ENCODE results near the gene ABCD3. TPM values are rescaled to one million over a fixed set of nuclear protein-coding genes. Genes with fewer than 3 reads are reported as not detected.

The ABCD3 gene
- total and polyA plus RNA-seq, 2 of the 8 experiments (the other 6 are each of a cell fraction or from before 2014, with no cell fraction given), result 6.6 to 29.4 TPM

DNA sequence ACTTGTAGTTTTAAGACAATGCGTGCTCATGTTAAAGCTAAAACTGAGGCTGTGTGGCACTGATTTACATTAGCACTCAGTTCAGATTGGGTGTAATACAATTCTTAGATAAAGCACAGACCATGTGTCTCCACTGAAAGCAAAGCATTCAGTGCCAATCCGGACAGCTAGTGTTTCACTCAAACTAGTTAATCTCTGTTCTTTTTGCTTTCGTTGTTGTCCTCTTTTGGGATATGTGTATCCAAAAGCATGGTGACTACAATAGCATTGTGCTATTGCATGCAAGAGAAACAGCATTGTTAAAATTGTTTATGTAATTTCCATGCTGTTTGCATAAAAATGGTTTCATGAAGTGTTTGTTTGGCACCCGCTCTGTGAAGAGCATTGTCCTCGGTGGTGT lies 68.8 kb downstream of the ABCD3 start:
- no peak overlapping the region for H2BK20ac ChIP-seq (ENCODE audit: low read length)
- POLR2A ChIA-PET (ENCODE audit: partially characterized antibody), result no interaction called here
- no peak overlapping the region for H4K8ac ChIP-seq (ENCODE audit: extremely low read depth, insufficient read depth, low read length)
- H2AFZ ChIP-seq (ENCODE audit: low read length), result no peak overlapping the region
- H3K18ac ChIP-seq (ENCODE audit: extremely low read depth, low read length), result no peak overlapping the region
- no peak overlapping the region for H2AK5ac ChIP-seq (ENCODE audit: low read depth, low read length)
- DNase-seq (ENCODE audit: low read depth in 1 of 2, low spot score in 2 of 2) (no peak), FAIRE-seq (no peak)
- H4K20me1 ChIP-seq (replicated peaks in 1 of 2; ENCODE audit: control insufficient read depth in 1 of 2, insufficient read depth in 2 of 2, low read length in 2 of 2), result no peaks in the 10 kb centered on the region
- no peak overlapping the region for H3K4me2 ChIP-seq (ENCODE audit: insufficient read depth in 1 of 2, low read depth in 2 of 2, low read length in 2 of 2)
- H3K79me2 ChIP-seq (ENCODE audit: control insufficient read depth in 1 of 2, insufficient read depth in 2 of 2, low read length in 2 of 2), result no peaks in the 10 kb centered on the region
- no peak overlapping the region for H2BK12ac ChIP-seq (ENCODE audit: low read depth, low read length)
- no peaks in the 10 kb centered on the region for H3K23me2 ChIP-seq (ENCODE audit: low read depth, low read length)
- H4K5ac ChIP-seq (ENCODE audit: insufficient read length, low read depth, low read length), result no peak overlapping the region
- H2BK5ac ChIP-seq (ENCODE audit: low read depth, low read length), result no peak overlapping the region
- no peak overlapping the region for H3K4me3 ChIP-seq (ENCODE audit: extremely low read depth in 1 of 4, insufficient read depth in 2 of 4, low read depth in 3 of 4, low read length in 4 of 4)
- no peaks in the 10 kb centered on the region for H3K27me3 ChIP-seq (replicated peaks in 1 of 4; ENCODE audit: control insufficient read depth in 3 of 4, extremely low read depth in 1 of 4, insufficient read depth in 3 of 4, low read length in 3 of 4)
- H3K4me1 ChIP-seq (replicated peaks in 1 of 4; ENCODE audit: control insufficient read depth in 3 of 4, insufficient read depth in 4 of 4, low read length in 3 of 4), result no peaks in the 10 kb centered on the region
- H3K14ac ChIP-seq (ENCODE audit: insufficient read length), result no peak overlapping the region
- peaks cover 0 to 7% (median 1%) of the 10 kb centered on the region in 4 experiments; a peak in 2 of 8 replicates for H3K36me3 ChIP-seq (ENCODE audit: control insufficient read depth in 2 of 4, insufficient read depth in 4 of 4, low read length in 3 of 4)
- no peak overlapping the region for H3K56ac ChIP-seq (replicated peaks; ENCODE audit: insufficient read length, low read depth, low read length)
- H3K9me3 ChIP-seq (ENCODE audit: insufficient read depth in 2 of 2, low read depth in 1 of 2, low read length in 1 of 2), result no peaks in the 10 kb centered on the region
- no peak overlapping the region for H3K23ac ChIP-seq (ENCODE audit: insufficient read length)
- no peak overlapping the region for H2BK15ac ChIP-seq (ENCODE audit: low read length)
- H3K27ac ChIP-seq (ENCODE audit: low read depth, low read length), result no peak overlapping the region
- no peaks in the 10 kb centered on the region for H3K79me1 ChIP-seq (ENCODE audit: low read depth, low read length)
- CTCF ChIA-PET (ENCODE audit: partially characterized antibody), result interaction anchor here (0.6 to 1.6 kb wide), 6 partner anchors 12 to 682 kb away, joined by 3 to 10 read pairs (median 3); no protein-coding TSS in a partner anchor
- H4K91ac ChIP-seq (replicated peaks; ENCODE audit: insufficient read length, low read length), result no peak overlapping the region
- no peak overlapping the region for H3K4ac ChIP-seq (replicated peaks; ENCODE audit: insufficient read length, low read depth, low read length)
- H3K9ac ChIP-seq (replicated peaks in 1 of 4; ENCODE audit: extremely low read depth in 1 of 4, low read depth in 3 of 4, low read length in 3 of 4), result no peak overlapping the region
- 87% methylated on average over 5 of the region's 5 CpGs; no CpG with 5 or more reads in 1 of the 2 experiments for WGBS, 2 experiments (ENCODE audit: extremely low coverage in 1 of 2, insufficient coverage in 1 of 2, insufficient read length in 1 of 2, insufficient replicate concordance in 2 of 2, low coverage in 1 of 2, low lambda C conversion rate in 2 of 2, missing lambda C conversion rate in 1 of 2)
- H2BK120ac ChIP-seq (replicated peaks; ENCODE audit: low read depth, low read length), result no peak overlapping the region
- TF ChIP-seq EP300 (IDR thresholded peaks at IDR 0.05; ENCODE audit: borderline replicate concordance in 1 of 2, low read depth in 2 of 2, low read length in 2 of 2) (no peak), PHF8 (conservative IDR thresholded peaks at IDR 0.05; ENCODE audit: low read depth, low read length) (no peak), TCF12 (IDR thresholded peaks at IDR 0.05; ENCODE audit: low read depth, low read length) (no peak), NANOG (IDR thresholded peaks at IDR 0.05; ENCODE audit: insufficient read depth, low read depth, low read length, poor library complexity, severe bottlenecking) (no peak), RBBP5 (IDR thresholded peaks at IDR 0.05; ENCODE audit: borderline replicate concordance, low read depth, low read length) (no peak), SAP30 (IDR thresholded peaks at IDR 0.05; ENCODE audit: insufficient read depth, insufficient replicate concordance, low read length) (no peak), CBX8 (IDR thresholded peaks at IDR 0.05; ENCODE audit: borderline replicate concordance, low read depth, low read length) (no peak), HDAC6 (IDR thresholded peaks at IDR 0.05; ENCODE audit: low read depth, low read length) (no peak), KDM4A (IDR thresholded peaks at IDR 0.05; ENCODE audit: low read depth, low read length, severe bottlenecking) (no peak), CBX5 (IDR thresholded peaks at IDR 0.05; ENCODE audit: low read depth, low read length) (no peak), CHD2 (IDR thresholded peaks at IDR 0.05; ENCODE audit: low read length) (no peak), SP4 (IDR thresholded peaks at IDR 0.05; ENCODE audit: low read length) (no peak), TAF1 (IDR thresholded peaks at IDR 0.05; ENCODE audit: low read depth, low read length) (no peak), TBP (IDR thresholded peaks at IDR 0.05; ENCODE audit: low read depth, low read length) (no peak)
